RWPE1 (cell line): Measurements from ENCODE around the gene WDR82.

Experiments used
- CTCF ChIA-PET: fragments of 350-600 bp; sonication (Branson Sonifier 250); formaldehyde crosslinking; extraction: SDS; loops from one replicate; lab custom pipeline; 2021; lab: Yijun Ruan, JAX
- POLR2A ChIA-PET: fragments of 400-600 bp; formaldehyde crosslinking; extraction: SDS; loops from one replicate; lab custom pipeline; 2020; ENCODE audit warnings: antibody characterized with exemption; ENCODE audit not compliant: low non-redundant PET; lab: Yijun Ruan, JAX
- DNase-seq: peaks from one replicate; pipeline ENCODE4 v3.0.0; 2012; ENCODE audit warnings: low spot score
- H3K27ac ChIP-seq: fragments of 450-650 bp; 2 replicates; pipeline ENCODE4 v1.5.1; 2017
- CTCF ChIP-seq: fragments of 450-650 bp; conservative IDR thresholded peaks from 2 replicates; pipeline ENCODE4 v1.5.1; 2017; ENCODE audit warnings: low read depth, mild to moderate bottlenecking

The WDR82 gene

DNA sequence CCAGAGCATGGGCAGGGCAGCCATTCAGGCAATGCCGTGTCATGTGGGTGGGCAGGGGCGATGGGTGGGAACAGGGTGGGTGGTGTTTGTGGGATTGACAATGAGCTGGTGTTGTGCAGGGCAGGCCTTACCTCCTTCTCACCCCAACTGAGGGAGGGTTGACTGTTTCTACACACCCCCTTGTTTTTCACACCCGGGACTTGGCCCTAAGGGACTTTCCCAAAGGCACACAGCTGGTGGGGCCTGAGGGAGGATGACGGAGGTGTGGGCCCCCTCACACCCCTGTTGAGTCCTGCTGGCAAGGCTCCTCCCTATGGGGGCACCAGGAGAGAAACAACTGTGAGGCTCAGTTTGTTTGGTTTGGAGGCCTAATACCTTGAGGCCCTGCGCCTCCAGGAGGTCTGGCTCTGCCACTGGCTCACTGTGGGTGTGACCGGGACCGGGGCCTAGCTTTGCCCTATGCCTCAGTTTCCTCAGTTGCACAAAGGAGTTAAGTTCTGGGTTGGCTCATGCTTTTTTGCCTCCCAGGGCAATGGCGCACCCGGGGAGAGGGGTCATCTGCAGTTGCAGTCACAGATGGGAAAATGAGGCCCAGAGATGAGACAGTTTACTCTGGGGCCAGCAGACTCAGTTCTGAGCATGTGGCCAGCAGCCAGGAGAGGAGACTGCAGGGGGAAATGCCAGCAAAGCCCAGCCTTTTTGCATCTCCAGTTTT lies 32.6 kb upstream of the WDR82 start:
- no peak for TF ChIP-seq CTCF
- POLR2A ChIA-PET, result no interaction called here
- no peak for DNase-seq
- CTCF ChIA-PET, result no interaction called here
- no peak overlapping the region for H3K27ac ChIP-seq

DNA sequence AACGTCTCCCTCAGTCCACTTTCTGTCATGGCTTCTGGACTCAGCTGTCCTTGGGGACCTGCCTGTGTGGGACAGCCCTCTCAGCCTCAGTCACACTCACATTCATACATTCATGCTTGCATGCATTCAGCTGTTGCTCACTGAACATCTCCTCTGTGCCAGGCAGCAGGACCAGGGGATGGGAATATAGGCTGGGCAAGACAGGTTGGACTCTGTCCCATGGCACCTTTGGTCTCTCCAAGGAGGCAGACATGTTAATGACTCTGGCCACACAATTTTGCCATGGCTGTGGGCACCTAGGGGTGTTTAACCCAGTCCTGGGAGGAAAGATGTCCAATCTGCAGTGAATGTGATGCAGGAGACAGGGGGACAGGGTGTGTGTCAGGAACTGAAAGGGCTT lies 29.9 kb upstream of the WDR82 start:
- POLR2A ChIA-PET, result no interaction called here
- no peak for TF ChIP-seq CTCF
- CTCF ChIA-PET, result no interaction called here
- no peak for DNase-seq
- H3K27ac ChIP-seq, result no peak overlapping the region

- H3K27ac ChIP-seq, result no peak overlapping the region
- ChIA-PET CTCF (interaction anchor here (0.6 kb wide), 1 partner anchor 28 kb away, joined by 3 read pairs; the partner anchor contains the start of gene WDR82), POLR2A (no interaction called here)
- no peak for TF ChIP-seq CTCF
- no peak for DNase-seq
Observed at GRCh38 chr3:52306978-52307377, 28.5 kb upstream of the WDR82 start.

- no peak overlapping the region for H3K27ac ChIP-seq
- ChIA-PET CTCF (no interaction called here), POLR2A (no interaction called here)
- no peak for DNase-seq
- no peak for TF ChIP-seq CTCF
Observed at GRCh38 chr3:52305926-52306325, 27.5 kb upstream of the WDR82 start.

- no peak overlapping the region for H3K27ac ChIP-seq
- ChIA-PET CTCF (no interaction called here), POLR2A (no interaction called here)
- no peak for DNase-seq
- no peak for TF ChIP-seq CTCF
Observed at GRCh38 chr3:52303811-52304210, 25.4 kb upstream of the WDR82 start.

DNA sequence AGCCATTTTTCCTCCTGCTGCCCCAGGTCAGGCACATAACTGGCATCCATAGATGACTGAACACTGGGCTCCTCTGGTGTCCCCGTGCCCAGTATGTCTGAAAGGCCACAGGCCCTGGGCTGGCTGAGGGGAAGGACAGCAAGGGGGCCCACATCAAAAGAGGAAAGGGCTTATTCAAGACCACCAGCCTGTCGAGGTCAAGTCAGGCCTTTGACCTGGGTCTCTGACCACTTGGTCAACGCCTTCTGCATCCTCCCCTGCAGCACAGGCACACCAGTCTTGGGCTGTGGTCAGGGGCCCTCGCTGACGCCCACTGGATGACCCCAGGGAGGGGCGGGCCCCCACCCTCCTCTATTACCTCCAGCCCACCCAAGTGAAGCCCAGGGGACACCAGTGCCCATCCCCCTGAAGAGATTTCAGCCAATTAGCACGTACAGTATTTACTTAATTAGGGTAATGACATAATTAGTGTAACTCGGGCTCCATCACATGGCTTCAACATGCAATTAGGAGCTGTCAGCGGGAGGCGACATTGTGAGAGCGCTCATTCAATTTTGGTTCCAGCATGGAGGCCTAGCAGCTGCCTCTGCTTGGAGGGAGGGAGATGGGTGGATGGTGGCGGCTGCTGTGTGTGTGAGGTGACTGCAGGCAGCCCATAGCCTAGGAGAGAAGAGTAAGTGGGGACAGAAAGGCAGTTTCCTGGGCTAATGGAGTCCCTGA lies 24.1 kb upstream of the WDR82 start:
- H3K27ac ChIP-seq, result no peak overlapping the region
- DNase-seq, result no peak
- POLR2A ChIA-PET, result no interaction called here
- CTCF ChIA-PET, result no interaction called here
- no peak for TF ChIP-seq CTCF
